Activated CD8-positive, alpha-beta T cell treated with anti-CD3 and anti-CD28 coated beads for 36 hours (primary cell): ENCODE results near the gene SERTAD1. TPM values are rescaled to one million over a fixed set of nuclear protein-coding genes. Genes with fewer than 3 reads are reported as not detected.

Source experiments
- ATAC-seq: fragments of 200-7000 bp; cut with Tn5 transposase; one replicate; pipeline ENCODE4 v1.10.0; 2021; ENCODE audit warnings: mild to moderate bottlenecking, moderate library complexity
- CTCF ChIA-PET: fragments of 350-600 bp; sonication (Branson Sonifier 250); formaldehyde crosslinking; loops from one replicate; lab custom pipeline; 2021; ENCODE audit warnings: antibody characterized with exemption; lab: Charles Lee
- POLR2A ChIA-PET: fragments of 350-600 bp; sonication (Branson Sonifier 250); formaldehyde crosslinking; loops from one replicate; lab custom pipeline; 2021; ENCODE audit warnings: antibody characterized with exemption; lab: Charles Lee
- DNase-seq: peaks from one replicate; pipeline ENCODE4 v3.0.0-alpha.2; 2020
- H3K27ac Mint-ChIP-seq: one replicate; pipeline ENCODE4 v1.8.0; 2021; ENCODE audit warnings: mild to moderate bottlenecking, mixed read lengths
- H3K27me3 Mint-ChIP-seq: one replicate; pipeline ENCODE4 v1.8.0; 2021; ENCODE audit warnings: mixed read lengths
- H3K36me3 Mint-ChIP-seq: one replicate; pipeline ENCODE4 v1.8.0; 2021; ENCODE audit warnings: low read depth, mixed read lengths
- H3K4me1 Mint-ChIP-seq: one replicate; pipeline ENCODE4 v1.8.0; 2021; ENCODE audit warnings: low read depth, mixed read lengths
- H3K4me3 Mint-ChIP-seq: one replicate; pipeline ENCODE4 v1.8.0; 2021; ENCODE audit warnings: mild to moderate bottlenecking, moderate library complexity, mixed read lengths
- H3K9me3 Mint-ChIP-seq: one replicate; pipeline ENCODE4 v1.8.0; 2021; ENCODE audit warnings: mixed read lengths
- intact Hi-C: fragments of 100-400 bp; cut with micrococcal nuclease; formaldehyde crosslinking; loops from one replicate; pipeline ENCODE4 v1.10.0; 2022
- total RNA-seq, 2 experiments: library from RNA; stranded (reverse); gene quantifications; one replicate each; pipeline ENCODE4 v1.2.3, GENCODE V29; 2021
- TF ChIP-seq, protein P1 (sequence below): fragments of 200-600 bp; IDR thresholded peaks from one replicate; pipeline ENCODE4 v1.8.0; 2022; ENCODE audit warnings: antibody characterized with exemption, mild to moderate bottlenecking

Gene SERTAD1
- total RNA-seq, 2 experiments from 2014 or later, result 15.5 to 17.2 TPM

DNA sequence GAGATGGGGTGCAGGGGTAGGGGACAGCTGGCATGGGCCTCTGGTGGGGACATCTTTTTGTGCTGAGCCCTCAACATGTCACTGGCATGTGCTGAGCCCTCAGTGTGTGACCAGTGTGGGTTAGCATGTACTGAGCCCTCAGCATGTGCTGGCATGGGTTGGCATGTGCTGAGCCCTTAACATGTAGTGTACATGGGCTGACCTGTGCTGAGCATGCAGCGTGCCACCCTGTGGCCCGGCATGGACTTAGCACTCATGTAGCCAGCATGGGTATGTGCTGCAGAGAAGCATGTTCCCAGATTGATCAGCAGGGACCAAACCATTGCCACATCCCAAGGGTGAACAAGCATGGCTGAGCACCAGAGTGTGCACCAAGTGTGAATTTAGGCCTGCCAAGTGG is 47.3 kb downstream of the SERTAD1 start:
- H3K27me3 Mint-ChIP-seq, result no peaks in the 10 kb centered on the region
- peaks cover 3% of the 10 kb centered on the region for H3K36me3 Mint-ChIP-seq
- peaks cover 6% of the 10 kb centered on the region for H3K4me1 Mint-ChIP-seq
- ChIA-PET CTCF (no interaction called here), POLR2A (no interaction called here)
- no peak for ATAC-seq
- TF ChIP-seq, protein P1, sequence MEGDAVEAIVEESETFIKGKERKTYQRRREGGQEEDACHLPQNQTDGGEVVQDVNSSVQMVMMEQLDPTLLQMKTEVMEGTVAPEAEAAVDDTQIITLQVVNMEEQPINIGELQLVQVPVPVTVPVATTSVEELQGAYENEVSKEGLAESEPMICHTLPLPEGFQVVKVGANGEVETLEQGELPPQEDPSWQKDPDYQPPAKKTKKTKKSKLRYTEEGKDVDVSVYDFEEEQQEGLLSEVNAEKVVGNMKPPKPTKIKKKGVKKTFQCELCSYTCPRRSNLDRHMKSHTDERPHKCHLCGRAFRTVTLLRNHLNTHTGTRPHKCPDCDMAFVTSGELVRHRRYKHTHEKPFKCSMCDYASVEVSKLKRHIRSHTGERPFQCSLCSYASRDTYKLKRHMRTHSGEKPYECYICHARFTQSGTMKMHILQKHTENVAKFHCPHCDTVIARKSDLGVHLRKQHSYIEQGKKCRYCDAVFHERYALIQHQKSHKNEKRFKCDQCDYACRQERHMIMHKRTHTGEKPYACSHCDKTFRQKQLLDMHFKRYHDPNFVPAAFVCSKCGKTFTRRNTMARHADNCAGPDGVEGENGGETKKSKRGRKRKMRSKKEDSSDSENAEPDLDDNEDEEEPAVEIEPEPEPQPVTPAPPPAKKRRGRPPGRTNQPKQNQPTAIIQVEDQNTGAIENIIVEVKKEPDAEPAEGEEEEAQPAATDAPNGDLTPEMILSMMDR, result no peak
- intact Hi-C loops, result no loop called here
- no peak overlapping the region for H3K4me3 Mint-ChIP-seq
- no peaks in the 10 kb centered on the region for H3K9me3 Mint-ChIP-seq
- no peak for DNase-seq
- no peak overlapping the region for H3K27ac Mint-ChIP-seq

DNA sequence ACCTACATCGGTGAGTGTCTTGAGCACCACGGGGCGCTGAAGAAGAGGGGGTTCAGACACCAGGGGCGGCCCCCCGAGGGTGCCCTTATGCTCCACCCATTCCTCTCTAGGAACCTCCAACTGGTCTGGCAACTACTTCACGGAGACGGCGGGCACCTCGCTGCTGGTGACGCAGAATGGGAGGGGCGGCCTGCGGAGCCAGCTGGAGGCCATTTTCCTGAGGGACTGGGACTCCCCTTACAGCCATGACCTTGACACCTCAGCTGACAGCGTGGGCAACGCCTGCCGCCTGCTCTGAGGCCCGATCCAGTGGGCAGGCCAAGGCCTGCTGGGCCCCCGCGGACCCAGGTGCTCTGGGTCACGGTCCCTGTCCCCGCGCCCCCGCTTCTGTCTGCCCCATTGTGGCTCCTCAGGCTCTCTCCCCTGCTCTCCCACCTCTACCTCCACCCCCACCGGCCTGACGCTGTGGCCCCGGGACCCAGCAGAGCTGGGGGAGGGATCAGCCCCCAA is 47.9 kb downstream of the SERTAD1 start:
- Mint-ChIP-seq H3K4me3 (no peak overlapping the region), H3K36me3 (peaks cover 3% of the 10 kb centered on the region), H3K4me1 (peaks cover 6% of the 10 kb centered on the region), H3K27ac (no peak overlapping the region), H3K27me3 (no peaks in the 10 kb centered on the region), H3K9me3 (no peaks in the 10 kb centered on the region)
- TF ChIP-seq, protein P1, result no peak
- DNase-seq, result no peak
- ChIA-PET POLR2A (no interaction called here), CTCF (no interaction called here)
- ATAC-seq, result no peak
- intact Hi-C loops, result no loop called here

DNA sequence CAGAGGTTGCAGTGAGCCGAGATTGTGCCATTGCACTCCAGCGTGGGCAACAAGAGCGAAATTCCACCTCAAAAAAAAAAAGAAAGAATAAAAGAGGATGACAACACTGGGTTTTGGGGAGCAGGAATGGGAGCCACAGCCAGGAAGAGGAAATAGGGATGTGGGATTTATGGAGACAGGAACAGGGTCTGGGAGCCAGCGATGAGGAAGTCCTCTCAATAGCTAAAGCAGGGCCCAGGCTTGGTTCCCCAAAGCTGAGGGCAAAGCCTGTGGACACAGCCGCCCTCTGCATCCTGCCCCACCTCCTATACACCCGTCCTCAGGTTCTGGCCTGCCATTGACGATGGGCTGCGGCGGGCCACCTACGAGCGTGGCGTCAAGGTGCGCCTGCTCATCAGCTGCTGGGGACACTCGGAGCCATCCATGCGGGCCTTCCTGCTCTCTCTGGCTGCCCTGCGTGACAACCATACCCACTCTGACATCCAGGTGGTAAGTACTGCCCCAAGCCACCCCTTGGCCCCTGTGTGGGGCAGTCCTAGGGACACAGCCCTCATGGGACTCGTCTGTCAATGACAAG is 49.4 kb downstream of the SERTAD1 start:
- H3K36me3 Mint-ChIP-seq, result peaks cover 3% of the 10 kb centered on the region
- POLR2A ChIA-PET, result no interaction called here
- no peaks in the 10 kb centered on the region for H3K9me3 Mint-ChIP-seq
- H3K4me1 Mint-ChIP-seq, result peaks cover 8% of the 10 kb centered on the region
- ATAC-seq, result no peak
- DNase-seq, result no peak
- CTCF ChIA-PET, result no interaction called here
- no peaks in the 10 kb centered on the region for H3K27me3 Mint-ChIP-seq
- TF ChIP-seq, protein P1, result no peak
- intact Hi-C loops, result no loop called here
- H3K4me3 Mint-ChIP-seq, result no peak overlapping the region
- H3K27ac Mint-ChIP-seq, result no peak overlapping the region

DNA sequence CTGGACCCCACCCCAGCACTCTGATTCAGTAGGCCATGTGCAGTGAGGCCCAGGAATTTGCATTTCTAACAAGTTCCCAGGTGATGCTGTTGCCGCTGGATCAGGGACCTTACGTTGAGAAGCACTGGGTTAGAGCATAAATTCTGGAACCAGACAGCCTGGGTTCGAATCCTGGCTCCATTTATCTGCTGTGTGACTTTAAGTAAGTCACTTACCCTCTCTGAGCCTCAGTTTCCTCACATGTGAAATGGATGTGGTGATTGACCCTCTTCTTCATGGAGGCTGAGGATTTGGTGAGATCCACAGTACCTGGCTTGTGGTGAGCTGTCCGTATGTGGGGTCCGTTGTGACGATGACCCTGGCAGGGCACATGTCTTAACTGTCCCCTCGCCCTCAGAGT is 51.7 kb downstream of the SERTAD1 start:
- H3K27me3 Mint-ChIP-seq, result no peaks in the 10 kb centered on the region
- peaks cover 8% of the 10 kb centered on the region for H3K4me1 Mint-ChIP-seq
- peaks cover 6% of the 10 kb centered on the region for H3K36me3 Mint-ChIP-seq
- H3K9me3 Mint-ChIP-seq, result no peaks in the 10 kb centered on the region
- no peak for ATAC-seq
- no peak for DNase-seq
- POLR2A ChIA-PET, result no interaction called here
- TF ChIP-seq, protein P1, result no peak
- CTCF ChIA-PET, result no interaction called here
- no peak overlapping the region for H3K4me3 Mint-ChIP-seq
- intact Hi-C loops, result no loop called here
- H3K27ac Mint-ChIP-seq, result no peak overlapping the region

DNA sequence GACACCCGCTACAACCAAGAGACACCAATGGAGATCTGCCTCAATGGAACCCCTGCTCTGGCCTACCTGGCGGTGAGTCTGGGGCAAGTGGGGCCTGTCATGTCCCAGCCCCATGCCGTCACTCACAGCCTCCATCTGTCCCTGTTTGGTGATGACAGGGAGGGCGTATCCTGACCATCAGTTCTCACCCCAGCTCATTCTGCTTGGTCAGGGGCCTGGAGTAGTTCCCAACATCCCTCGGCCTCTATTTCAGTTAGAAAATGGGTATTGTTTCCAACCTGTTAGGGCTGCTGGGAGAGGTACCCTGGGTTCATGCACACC is 54.0 kb downstream of the SERTAD1 start:
- CTCF ChIA-PET, result interaction anchor here (0.6 to 1.1 kb wide), 2 partner anchors 49 to 274 kb away, joined by 3 to 4 read pairs; no protein-coding TSS in a partner anchor
- Mint-ChIP-seq H3K4me1 (peaks cover 8% of the 10 kb centered on the region), H3K9me3 (no peaks in the 10 kb centered on the region), H3K4me3 (no peak overlapping the region), H3K27me3 (no peaks in the 10 kb centered on the region), H3K27ac (no peak overlapping the region), H3K36me3 (peaks cover 6% of the 10 kb centered on the region)
- POLR2A ChIA-PET, result interaction anchor here (0.9 kb wide), 1 partner anchor 31 kb away, joined by 3 read pairs; no protein-coding TSS in a partner anchor
- DNase-seq (no peak), ATAC-seq (no peak)
- TF ChIP-seq, protein P1, result no peak
- intact Hi-C loops, result no loop called here

Other genes starting within 250 kb of the SERTAD1 start
- 10 to 100 TPM; 11.3 to 12.6 TPM for gene MAP3K10, start 234.6 kb downstream of the SERTAD1 start, total RNA-seq
- gene TTC9B, start 207.6 kb downstream of the SERTAD1 start, total RNA-seq, result not detected
- not detected for gene CCNP, start 199.3 kb downstream of the SERTAD1 start, total RNA-seq
- 100 to 1,000 TPM; 139 to 144 TPM for gene AKT2, start 140.6 kb downstream of the SERTAD1 start, total RNA-seq
- gene C19orf47, start 77.6 kb downstream of the SERTAD1 start, total RNA-seq, result 10 to 100 TPM; 17.5 to 18.0 TPM
- 10 to 100 TPM; 54.4 to 56.7 TPM for gene PLD3, start 77.3 kb downstream of the SERTAD1 start, total RNA-seq
- gene HIPK4, start 35.8 kb downstream of the SERTAD1 start, total RNA-seq, result not detected
- 1 to 10 TPM; 1.2 TPM for gene PRX, start 12.6 kb downstream of the SERTAD1 start, total RNA-seq
- gene SERTAD3, start 18.3 kb upstream of the SERTAD1 start, total RNA-seq, result 10 to 100 TPM in 1 of 2 experiments, 1 to 10 TPM in 1; 8.8 to 11.2 TPM
- 10 to 100 TPM; 21.2 to 21.7 TPM for gene BLVRB, start 39.8 kb upstream of the SERTAD1 start, total RNA-seq
- 1 to 10 TPM; 1.3 to 2.3 TPM for gene SPTBN4, start 41.0 kb upstream of the SERTAD1 start, total RNA-seq
- gene SHKBP1, start 150.9 kb upstream of the SERTAD1 start, total RNA-seq, result 10 to 100 TPM; 82.8 to 89.3 TPM
- 100 to 1,000 TPM; 117 to 121 TPM for gene LTBP4, start 175.4 kb upstream of the SERTAD1 start, total RNA-seq